ENCODE measurements around the gene PHLDA2. TPM values are rescaled to one million over a fixed set of nuclear protein-coding genes. Genes with fewer than 3 reads are reported as not detected.

PHLDA2 gene
- total RNA-seq, 1 experiment from 2014 or later = 111 TPM

- no peaks in the 10 kb centered on the region for H3K9me3 Mint-ChIP-seq (ENCODE audit: low read depth, unreplicated experiment)
- BruUV-seq (replicated peaks) = no TSS peak
- H3K27me3 Mint-ChIP-seq (ENCODE audit: unreplicated experiment) = peaks cover 40% of the 10 kb centered on the region
- no peak overlapping the region for H3K27ac Mint-ChIP-seq (ENCODE audit: unreplicated experiment)
- DNase-seq = no peak
- intact Hi-C loops (cut with micrococcal nuclease; ENCODE audit: unreplicated experiment) = loop anchor here (10.0 kb wide), 1 partner anchor 447 kb away; no protein-coding TSS in a partner anchor
- TF ChIP-seq CTCF (IDR thresholded peaks at IDR 0.05; ENCODE audit: unreplicated experiment) = no peak
- no peak overlapping the region for H3K4me3 Mint-ChIP-seq (ENCODE audit: low read depth, unreplicated experiment)
- no peaks in the 10 kb centered on the region for H3K4me1 Mint-ChIP-seq (ENCODE audit: low read depth, unreplicated experiment)
- H3K36me3 Mint-ChIP-seq (ENCODE audit: insufficient read depth, unreplicated experiment) = peaks cover 8% of the 10 kb centered on the region
- CTCF ChIA-PET = no interaction called here
Observed at GRCh38 chr11:2881076-2881980, 47.9 kb downstream of the PHLDA2 start.

GRCh38 chr11:2880646-2881045, 48.6 kb downstream of the PHLDA2 start:
- Mint-ChIP-seq H3K27ac (ENCODE audit: unreplicated experiment) (no peak overlapping the region), H3K36me3 (ENCODE audit: insufficient read depth, unreplicated experiment) (peaks cover 7% of the 10 kb centered on the region), H3K9me3 (ENCODE audit: low read depth, unreplicated experiment) (no peaks in the 10 kb centered on the region), H3K27me3 (ENCODE audit: unreplicated experiment) (peaks cover 40% of the 10 kb centered on the region), H3K4me1 (ENCODE audit: low read depth, unreplicated experiment) (no peaks in the 10 kb centered on the region), H3K4me3 (ENCODE audit: low read depth, unreplicated experiment) (no peak overlapping the region)
- intact Hi-C loops (cut with micrococcal nuclease; ENCODE audit: unreplicated experiment) = loop anchor here (10.0 kb wide), 1 partner anchor 446 kb away; no protein-coding TSS in a partner anchor
- DNase-seq = no peak
- CTCF ChIA-PET = no interaction called here
- TF ChIP-seq CTCF (IDR thresholded peaks at IDR 0.05; ENCODE audit: unreplicated experiment) = no peak
- no TSS peak for BruUV-seq (replicated peaks)

GRCh38 chr11:2878782-2879181, 50.4 kb downstream of the PHLDA2 start:
- H3K27me3 Mint-ChIP-seq (ENCODE audit: unreplicated experiment) = peaks cover 40% of the 10 kb centered on the region
- intact Hi-C loops (cut with micrococcal nuclease; ENCODE audit: unreplicated experiment) = no loop called here
- H3K27ac Mint-ChIP-seq (ENCODE audit: unreplicated experiment) = no peak overlapping the region
- BruUV-seq (replicated peaks) = no TSS peak
- no peak for TF ChIP-seq CTCF (IDR thresholded peaks at IDR 0.05; ENCODE audit: unreplicated experiment)
- H3K9me3 Mint-ChIP-seq (ENCODE audit: low read depth, unreplicated experiment) = no peaks in the 10 kb centered on the region
- H3K4me3 Mint-ChIP-seq (ENCODE audit: low read depth, unreplicated experiment) = no peak overlapping the region
- CTCF ChIA-PET = no interaction called here
- no peaks in the 10 kb centered on the region for H3K36me3 Mint-ChIP-seq (ENCODE audit: insufficient read depth, unreplicated experiment)
- DNase-seq = no peak
- H3K4me1 Mint-ChIP-seq (ENCODE audit: low read depth, unreplicated experiment) = no peaks in the 10 kb centered on the region

Other genes with a start within 250 kb of the PHLDA2 start
- gene KCNQ1OT1, start 229.4 kb downstream of the PHLDA2 start, total RNA-seq (2022) = 1.2 and 1.3 TPM in 2 replicates
- gene CDKN1C, start 43.6 kb downstream of the PHLDA2 start, total RNA-seq (2022) = 2.2 and 2.4 TPM in 2 replicates
- 140 and 150 TPM in 2 replicates for gene NAP1L4, start 62.9 kb upstream of the PHLDA2 start, total RNA-seq (2022)
- gene CARS1, start 128.0 kb upstream of the PHLDA2 start, total RNA-seq (2022) = 67.6 and 80.1 TPM in 2 replicates
- 6.1 and 7.1 TPM in 2 replicates for gene OSBPL5, start 235.9 kb upstream of the PHLDA2 start, total RNA-seq (2022)